ENCODE data around the gene RAD51B.

DNA sequence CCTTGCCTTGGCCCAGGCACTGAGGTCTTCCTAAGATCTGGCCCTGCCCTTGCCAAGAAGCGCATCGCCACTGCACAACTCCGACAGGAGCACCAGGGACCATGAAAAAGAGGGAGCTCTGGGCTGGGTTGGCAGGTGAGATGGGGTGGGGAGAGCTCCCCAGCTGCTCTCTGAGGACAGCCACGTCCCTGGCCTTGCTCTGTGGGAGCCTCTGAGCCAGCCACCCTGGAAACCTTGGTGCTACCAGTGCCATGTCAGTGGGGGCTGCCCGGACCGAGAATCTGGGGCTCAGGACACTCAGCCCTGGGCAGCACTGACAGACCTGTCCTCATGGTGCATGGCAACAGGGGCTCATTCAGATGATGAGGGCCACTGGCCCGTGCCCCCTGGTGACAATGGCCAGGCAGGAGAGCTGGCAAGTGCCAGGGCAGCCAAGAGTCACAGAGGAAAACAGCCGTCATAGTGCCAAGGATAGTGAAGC is 838.5 kb downstream of the RAD51B start:
- TF ChIP-seq, protein P1, sequence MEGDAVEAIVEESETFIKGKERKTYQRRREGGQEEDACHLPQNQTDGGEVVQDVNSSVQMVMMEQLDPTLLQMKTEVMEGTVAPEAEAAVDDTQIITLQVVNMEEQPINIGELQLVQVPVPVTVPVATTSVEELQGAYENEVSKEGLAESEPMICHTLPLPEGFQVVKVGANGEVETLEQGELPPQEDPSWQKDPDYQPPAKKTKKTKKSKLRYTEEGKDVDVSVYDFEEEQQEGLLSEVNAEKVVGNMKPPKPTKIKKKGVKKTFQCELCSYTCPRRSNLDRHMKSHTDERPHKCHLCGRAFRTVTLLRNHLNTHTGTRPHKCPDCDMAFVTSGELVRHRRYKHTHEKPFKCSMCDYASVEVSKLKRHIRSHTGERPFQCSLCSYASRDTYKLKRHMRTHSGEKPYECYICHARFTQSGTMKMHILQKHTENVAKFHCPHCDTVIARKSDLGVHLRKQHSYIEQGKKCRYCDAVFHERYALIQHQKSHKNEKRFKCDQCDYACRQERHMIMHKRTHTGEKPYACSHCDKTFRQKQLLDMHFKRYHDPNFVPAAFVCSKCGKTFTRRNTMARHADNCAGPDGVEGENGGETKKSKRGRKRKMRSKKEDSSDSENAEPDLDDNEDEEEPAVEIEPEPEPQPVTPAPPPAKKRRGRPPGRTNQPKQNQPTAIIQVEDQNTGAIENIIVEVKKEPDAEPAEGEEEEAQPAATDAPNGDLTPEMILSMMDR (IDR thresholded peaks at IDR 0.05): no peak
- no peak for TF ChIP-seq POLR2A (IDR thresholded peaks at IDR 0.05)

Data from vagina (tissue), 2 donors.